DMS53 treated with DMSO at 0.1 percent for 48 hours (cell line): ENCODE data around the gene PHYHD1.
"Not testable (repeated sequence)": the region's sequence is repeated elsewhere in the genome, so short reads cannot be mapped to it uniquely, and the experiment has no call there.

Source experiments
- DNase-seq: peaks from one replicate; lab custom pipeline; 2025; ENCODE audit not compliant: unreplicated experiment; lab: John Stamatoyannopoulos, UW

Gene PHYHD1

DNA sequence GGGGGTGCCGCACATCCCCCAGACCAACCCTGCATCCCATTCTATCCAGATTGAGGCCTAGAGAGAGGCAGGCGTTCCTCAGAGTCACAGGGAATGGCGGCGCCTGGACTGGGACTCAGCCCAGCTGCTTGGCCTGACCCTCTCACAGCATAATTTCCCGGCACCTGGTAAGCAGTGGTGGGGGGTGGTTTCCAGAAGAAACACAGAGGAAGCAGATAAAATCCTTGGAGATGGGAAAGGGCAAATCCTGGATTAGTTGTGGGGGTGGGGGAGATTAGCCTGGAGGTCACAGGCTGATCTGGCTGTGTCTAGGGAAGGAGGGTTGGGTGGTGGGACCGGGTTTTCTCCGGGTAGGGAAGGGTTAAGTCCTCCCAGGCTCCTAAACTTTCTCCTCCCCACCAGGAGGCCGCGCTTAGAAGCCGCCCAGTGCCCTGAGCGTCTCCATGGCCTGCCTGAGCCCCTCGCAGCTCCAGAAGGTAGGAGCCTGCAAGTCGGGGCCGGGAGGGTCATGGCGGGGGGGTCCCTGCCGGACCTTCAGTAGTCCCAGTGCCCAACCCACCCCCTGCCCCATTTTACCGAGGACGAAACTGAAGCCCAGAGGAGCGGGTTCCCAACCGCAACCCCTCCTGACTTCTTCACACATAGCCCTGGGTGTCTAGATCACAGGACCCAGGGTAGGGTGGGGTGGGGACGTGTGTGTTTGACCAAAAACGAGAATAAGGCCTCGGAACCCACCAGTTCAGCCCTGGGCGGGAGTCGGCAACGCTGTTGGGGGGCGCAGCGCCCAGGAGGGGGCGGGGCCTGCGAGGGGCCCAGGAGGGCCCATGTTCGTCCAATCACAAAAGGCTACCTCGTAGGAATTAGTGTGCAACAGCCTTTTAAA, 1.3 kb downstream of the PHYHD1 start:
- DNase-seq = no peak

DNA sequence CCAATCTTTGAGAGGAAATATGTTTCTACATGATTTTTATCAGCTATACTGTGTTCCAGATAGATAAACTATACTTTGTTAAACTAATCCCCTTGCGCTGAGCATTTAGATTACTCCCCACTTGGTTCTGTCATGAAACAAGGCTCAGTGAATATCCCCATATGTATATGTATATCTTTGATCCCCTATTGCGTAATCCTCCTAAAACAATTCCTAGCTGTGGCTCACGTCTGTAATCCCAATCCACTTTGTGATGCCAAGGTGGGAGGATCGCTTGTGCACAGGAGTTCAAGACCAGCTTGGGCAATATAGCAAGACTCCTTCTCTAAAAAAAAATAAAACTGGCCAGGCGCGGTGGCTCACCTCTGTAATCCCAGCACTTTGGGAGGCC, 2.7 kb downstream of the PHYHD1 start:
- DNase-seq = no peak

DNA sequence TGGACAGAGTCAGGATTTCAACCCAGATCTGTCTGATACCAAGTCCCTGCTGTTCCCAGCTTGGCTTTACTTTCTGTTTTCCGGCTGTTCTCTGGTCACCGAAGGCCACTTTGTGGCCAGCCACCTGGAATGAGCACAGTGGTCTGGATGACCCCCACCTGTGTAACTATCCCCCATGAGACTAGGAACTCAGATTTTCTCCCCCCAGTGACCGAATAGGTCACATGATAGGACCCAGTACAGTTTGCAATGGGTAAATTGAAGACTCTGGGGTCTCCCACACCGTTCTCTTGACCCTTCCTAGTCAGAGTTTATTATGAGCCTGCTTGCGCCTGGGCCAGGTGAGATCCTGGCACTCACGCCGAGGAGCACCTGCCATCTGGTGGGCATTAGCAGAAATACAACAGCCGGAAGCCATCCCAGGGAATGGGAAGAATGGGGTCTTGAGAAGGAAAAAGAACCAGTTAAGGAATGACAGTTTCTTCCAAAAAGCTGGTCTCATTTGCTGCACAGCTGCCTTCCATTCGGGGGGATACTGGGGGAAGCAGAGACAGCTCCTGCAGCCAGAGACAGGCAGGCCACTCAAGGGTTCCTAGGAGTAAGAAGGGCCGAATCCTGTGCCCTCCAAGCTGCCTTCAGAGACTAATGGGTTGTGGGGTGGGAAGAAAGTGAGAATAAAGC, 7.1 kb downstream of the PHYHD1 start:
- DNase-seq = peak; percentile 51

DNA sequence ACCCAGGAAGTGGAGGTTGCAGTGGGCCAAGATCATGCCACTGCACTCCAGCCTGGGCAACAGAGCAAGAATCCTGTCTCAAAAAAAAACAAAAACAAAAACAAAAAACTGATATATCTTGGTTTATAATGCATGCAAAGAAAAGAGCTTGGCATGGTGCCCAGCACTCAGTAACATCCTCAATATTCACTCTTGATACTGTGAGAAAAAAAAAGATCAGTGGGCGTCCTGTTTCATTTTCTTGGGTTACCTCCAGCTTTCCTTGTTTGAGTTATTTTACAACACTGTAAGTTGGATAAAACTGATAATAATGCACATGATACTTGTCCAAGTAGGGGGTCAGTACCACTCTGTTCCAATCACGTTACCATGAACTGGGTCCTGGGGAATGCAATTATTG, 7.8 kb downstream of the PHYHD1 start:
- DNase-seq = no peak

DNA sequence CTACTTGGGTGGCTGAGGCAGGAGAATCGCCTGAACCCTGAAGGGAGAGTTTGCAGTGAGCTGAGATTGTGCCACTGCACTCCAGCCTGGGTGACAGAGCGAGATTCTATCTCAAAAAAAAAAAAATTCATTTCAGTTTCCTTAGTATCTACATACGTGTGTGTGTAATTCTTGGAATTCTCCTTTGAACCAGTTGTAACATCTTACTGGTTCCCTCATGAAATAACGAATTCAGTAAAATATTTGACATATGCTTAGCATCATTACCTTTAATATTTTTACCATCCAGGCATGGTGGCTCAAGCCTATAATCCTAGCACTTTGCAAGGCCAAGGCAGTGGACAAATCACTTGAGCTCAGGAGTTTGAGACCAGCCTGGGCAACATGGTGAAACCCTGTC, 8.8 kb downstream of the PHYHD1 start:
- DNase-seq = no peak

DNA sequence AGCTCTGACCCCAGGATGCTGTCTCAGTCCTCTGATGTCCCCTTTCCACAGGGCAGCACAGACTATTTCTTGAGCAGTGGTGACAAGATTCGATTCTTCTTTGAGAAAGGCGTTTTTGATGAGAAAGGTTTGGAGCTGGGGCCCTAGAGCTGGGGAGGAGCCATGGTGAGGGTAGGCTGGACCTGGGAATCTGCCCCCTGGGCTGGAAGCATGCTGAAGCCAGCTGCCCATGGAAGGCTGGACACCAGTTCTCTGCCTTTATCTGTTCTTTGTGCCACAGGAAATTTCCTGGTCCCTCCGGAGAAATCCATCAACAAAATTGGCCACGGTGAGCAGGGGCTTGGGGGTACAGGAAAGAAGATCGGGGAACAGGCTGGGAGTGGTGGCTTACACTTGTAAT, 12.9 kb downstream of the PHYHD1 start:
- no peak for DNase-seq

DNA sequence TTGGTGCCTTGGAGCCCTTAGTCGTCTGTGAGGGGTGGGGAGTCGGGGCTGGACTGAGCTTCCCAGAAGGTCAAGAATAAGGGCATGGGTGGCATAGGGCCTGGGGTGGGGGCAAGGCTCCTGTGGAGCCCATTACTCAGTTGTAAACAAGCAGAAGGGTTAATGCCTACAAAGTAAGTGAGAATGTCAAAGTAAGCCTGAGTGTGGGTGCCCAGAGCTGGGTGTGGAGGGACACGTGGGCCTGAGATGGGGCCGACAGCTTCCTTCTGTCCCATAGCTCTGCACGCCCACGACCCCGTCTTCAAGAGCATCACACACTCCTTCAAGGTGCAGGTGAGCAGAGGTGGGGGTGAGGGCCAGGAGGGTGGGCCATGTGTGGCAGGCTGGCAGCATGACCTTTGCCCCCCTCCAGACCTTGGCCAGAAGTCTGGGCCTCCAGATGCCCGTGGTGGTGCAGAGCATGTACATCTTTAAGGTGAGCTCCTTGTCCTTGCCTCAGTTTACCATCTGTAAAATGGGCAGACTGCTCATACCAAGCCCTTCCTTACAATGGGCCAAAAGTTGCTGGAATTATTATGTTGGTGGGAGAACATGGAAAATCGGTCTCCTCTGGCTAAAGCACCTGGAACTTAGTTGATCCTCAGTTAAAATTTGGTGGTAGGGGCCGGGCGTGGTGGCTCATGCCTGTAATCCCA, 15.5 kb downstream of the PHYHD1 start:
- DNase-seq = no peak

DNA sequence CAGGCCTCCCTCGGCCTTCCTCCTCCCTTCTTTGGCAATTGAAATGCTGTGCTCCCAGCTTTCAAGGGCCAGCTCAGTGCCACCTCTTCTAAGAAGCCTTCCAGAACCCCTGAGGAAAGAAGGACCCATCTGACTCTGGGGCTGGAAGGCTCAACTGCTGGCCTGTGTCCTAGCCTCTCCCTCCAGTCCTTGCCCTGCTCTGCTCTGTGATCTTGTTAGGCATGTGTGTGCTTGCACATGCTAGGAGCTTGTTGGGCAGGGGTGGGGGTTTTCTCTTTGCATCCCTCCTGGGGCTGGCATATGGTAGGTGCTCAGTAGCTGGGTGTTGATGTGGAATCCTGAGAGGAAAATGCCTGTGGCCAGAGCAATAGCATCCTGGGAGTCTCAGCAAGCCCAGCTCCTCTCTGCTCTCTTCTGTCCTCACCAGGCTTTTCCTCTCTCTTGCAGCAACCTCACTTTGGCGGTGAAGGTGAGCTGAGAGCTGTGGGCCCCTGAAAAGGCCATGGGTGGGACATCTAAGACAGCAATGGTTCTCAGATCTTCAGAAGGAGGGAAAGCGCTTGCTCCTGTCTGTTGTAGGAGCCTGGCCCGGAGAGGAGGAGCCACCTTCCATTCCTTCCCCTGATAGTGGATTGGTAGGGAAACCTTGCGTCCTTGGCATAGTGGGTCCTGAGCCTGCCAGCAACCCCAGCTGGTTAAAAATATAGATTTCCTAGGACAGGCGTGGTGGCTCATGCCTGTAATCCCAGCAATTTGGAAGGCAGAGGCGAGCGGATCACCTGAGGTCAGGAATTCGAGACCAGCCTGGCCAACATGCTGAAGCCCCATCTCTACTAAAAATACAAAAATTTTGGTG, 16.8 kb downstream of the PHYHD1 start:
- no peak for DNase-seq

DNA sequence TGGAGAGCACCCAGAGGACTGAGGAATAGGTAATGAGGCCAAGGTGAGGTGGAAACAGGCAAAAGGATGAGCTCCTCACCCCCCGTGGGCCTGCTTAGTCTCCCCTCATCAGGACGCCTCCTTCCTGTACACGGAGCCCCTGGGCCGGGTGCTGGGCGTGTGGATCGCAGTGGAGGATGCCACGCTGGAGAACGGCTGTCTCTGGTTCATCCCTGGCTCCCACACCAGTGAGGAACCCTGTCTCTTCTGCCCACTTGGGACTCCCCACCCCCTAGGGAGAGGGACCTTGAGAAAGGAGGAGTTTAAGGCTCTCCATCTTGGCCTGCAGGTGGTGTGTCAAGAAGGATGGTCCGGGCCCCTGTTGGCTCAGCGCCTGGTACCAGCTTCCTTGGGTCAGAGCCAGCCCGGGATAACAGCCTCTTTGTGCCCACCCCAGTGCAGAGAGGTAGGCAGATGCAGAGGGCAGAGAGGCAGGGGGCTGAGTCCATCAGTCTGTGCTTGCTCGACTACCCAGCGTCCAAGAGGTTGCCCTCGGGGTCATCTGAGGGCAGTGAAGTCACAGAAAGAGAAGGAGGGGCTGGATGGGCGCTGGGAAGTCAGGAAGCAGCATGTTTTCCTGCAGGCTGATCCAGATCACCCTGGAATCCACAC, 19.6 kb downstream of the PHYHD1 start:
- DNase-seq = no peak

DNA sequence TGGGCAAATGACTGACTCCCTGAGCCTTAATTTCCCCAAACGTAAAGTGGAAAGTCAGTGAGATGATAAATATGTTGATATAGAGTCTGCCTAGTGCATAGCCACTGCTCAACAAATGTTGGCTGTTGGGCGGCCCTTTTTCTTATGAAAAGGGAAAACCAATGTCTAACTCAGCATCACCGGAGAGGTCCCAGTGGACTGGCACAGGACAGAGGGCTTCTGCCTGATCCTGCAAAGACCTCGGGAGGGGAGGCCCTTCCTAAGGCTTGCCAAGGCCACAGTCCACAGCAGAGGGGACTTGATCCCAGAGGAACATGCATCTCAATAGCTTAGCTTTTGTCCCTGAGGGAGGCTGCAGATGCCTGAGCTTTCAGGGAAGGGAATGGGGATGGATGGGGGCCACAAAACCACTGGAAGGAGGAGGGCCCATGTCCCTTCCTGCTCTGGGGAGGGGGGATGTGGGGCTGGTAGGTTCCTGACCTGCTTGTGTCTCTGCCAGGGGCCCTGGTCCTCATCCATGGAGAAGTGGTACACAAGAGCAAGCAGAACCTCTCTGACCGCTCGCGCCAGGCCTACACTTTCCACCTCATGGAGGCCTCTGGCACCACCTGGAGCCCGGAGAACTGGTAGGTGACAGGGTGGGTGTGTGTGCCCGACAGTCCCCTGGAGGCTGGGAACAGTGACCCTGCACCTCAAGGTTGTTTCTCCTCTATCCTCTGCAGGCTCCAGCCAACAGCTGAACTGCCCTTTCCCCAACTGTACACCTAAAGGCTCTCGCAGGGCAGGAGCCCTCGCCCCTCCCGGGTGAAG, 20.4 kb downstream of the PHYHD1 start:
- no peak for DNase-seq

DNA sequence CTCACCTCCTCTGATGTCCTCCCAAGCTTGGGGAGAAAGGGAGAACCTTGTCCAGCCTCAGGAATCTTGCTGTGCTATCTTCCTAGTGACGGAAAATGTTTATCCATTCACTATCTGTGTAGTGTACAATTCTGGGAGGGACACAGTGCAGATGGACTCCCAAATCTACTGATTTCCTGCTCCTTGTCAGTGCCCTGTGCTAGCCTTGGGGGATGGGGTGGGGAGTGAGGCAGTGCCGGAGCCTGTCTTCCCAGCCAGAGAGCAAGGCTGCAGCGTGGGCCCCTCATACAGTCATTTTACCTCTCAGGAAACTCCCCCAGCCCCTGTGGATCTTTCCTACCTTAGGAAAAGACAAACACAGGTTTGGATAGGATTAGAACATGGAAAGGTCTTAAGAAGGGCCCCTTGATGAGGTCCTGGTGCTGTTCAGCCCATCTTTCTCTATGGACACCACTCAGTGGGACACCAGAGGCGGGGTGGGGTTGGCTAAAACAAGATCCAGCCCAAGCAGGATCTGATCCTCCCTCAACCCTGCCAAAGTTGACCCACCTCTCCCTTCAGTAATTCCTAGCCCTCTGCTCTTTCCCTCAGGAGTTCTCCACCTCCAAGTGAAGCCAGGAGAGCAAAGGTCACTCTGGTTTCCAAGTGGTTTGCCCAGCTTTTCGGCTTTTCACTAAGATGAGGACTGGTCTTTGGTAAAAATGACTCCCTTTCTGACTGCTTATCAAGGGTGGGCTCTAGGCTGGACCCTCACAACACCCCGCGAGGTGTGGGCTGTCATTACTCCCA, 23.2 kb downstream of the PHYHD1 start:
- no peak for DNase-seq

DNA sequence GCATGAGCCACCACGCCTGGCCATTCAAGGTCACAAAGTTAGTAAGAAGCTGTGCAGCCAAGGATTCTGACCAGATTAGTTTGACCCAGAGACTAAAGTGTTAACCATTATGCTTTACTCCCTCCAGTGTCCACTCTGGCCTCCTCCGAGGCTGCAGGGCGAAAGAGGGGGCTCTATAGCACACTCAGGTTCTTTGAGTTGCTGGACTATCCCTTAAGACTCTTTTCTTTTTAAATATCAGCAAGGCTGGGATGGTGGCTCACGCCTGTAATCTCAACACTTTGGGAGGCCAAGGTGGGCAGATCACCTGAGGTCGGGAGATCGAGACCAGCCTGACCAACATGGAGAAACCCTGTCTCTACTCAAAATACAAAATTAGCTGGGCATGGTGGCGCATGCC, 24.2 kb downstream of the PHYHD1 start:
- DNase-seq = not testable (repeated sequence)

DNA sequence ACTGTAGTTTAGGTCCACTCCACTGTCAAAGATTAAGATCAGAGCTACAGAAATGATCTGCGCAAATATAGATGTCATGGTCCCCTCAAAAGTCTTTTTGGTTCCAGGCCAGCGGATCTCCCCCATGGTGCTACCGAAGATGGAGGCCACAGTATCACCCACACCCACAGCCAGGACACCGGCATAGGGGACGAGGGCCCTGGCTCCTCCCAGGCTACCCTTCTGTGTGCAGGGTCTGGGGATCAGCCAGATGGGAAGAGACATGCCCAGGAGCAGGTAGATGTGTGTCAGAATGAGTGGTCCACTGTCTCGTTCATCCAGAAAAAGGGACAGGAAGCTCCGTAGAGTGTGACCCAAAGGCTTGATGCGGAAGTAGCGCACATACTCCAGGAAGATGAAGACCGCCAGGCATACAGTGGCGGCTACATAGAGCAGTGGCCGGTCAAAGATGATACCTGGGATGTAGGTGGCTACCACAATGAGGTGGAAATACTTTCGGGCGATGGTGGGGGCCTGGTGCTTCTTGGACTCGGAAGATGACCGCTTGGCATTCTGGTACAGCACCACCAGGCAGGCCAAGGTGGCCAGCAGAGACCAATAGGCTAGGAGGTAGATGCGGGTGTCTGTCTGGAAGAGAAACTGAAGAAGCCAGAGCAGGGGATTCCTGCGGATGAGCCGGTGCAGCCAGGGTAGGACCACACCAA, 25.2 kb downstream of the PHYHD1 start:
- no peak for DNase-seq

DNA sequence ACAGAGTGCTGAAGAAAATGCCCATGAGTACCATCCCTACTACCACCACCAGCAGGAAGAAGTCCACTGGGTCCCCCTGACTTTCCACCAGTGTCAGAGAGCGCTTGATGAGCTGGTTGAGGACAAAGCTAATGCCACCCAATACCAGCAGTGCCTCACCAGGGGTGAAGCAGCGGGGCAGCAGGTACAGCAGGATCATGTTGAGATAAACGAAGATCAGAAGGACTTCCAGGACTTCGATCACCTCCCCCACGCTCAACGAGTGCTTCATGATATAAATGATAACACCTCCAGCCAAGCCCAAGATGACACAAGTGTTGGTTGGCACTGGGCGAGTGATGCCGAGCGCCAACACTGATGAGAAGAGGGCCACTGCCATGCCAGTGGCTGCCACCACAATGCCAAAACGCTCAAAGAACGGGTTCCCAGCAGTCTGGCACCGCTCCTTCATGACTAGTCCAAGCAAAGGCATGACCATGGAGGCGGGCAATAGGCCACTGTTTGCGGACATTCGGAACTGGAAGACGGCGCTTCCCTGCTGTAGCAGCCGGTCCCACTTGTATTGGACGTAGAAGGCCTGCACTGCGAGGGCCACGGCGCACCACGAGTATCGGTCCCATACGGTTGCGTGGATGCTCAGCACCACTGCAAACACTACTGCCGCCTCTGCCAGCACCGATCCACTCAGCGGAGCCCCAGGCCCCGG, 25.9 kb downstream of the PHYHD1 start:
- DNase-seq = peak; percentile 26

DNA sequence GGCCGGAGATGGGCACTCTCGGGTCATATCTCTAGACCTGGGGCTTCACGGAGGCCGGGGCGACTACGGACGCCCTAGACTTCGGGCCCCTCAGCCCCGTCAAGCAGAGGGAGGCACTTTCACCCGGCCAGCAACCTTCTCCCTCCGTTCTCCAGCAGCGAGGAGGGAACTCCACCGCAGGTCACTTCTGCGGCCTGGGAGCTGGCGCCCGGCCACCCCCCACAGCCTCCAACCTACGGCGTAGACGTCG, 26.4 kb downstream of the PHYHD1 start:
- DNase-seq = no peak

DNA sequence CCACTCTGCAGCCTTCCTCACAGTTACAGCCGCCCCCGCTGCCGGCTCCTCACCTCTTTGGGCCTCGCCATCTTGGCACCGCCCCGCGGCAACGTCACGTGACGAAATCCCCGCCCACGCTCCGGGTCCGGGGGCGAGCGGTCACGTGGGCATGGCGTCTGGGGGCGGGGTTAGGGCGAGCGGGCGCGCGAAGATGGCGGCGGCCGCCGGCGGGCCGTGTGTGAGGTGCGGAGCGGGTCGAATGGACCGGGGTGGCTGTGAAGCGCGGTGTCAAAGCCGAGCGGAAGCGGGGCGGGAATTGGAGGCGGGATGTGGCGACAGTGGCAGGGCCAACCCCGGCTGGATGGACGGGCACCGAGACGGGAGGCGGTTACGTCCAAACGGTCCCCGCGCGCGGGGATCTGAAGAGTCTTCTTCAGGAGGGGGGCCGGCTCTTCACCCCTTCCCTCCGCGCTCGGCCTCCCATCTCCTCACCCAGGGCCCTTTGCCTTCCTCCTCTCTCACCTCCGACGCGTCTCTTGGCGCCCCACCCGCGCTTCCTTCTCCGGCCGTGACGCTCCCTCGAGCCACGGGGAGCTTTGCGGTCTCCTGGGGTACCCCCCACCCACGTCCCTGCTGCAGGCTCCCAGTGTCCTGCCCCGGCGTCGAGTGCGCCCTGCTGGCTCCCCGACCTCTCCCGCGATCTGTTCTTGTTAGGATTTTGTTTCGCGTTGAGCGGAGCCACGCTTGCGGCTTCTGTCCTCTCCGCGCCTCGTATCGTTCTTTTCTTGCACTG, 26.9 kb downstream of the PHYHD1 start, which contains the start of the genes DOLK and NUP188:
Gene DOLK (minus strand): TSS at position 77 of the 775 bp plus-strand sequence. CDS start 300 bp downstream, outside the sequence.
Gene NUP188 (plus strand): TSS at position 173 of the 775 bp plus-strand sequence. CDS start 21 bp downstream, at position 194.
- DNase-seq = peak; percentile 79

DNA sequence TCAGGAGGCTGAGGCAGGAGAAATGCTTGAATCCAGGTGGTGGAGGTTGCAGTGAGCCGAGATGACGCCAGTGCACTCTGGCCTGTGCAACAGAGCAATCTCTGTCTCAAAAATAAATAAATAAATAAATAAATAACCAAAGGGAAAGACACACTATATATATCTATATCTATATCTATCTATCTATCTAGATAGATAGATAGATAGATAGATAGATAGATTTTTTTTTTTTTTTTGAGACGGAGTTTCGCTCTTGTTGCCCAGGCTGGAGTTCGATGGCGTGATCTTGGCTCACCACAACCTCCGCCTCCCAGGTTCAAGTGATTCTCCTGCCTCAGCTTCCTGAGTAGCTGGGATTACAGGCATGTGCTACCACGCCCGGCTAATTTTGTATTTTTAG, 40.6 kb downstream of the PHYHD1 start:
- DNase-seq = not testable (repeated sequence)
